ENCODE measurements around the gene SCGN. TPM values are rescaled to one million over a fixed set of nuclear protein-coding genes. Genes with fewer than 3 reads are reported as not detected.

Gene SCGN
- polyA plus RNA-seq, 1 donor (not counting 4 experiments of a cell fraction or from before 2014, with no cell fraction given), result not detected

DNA sequence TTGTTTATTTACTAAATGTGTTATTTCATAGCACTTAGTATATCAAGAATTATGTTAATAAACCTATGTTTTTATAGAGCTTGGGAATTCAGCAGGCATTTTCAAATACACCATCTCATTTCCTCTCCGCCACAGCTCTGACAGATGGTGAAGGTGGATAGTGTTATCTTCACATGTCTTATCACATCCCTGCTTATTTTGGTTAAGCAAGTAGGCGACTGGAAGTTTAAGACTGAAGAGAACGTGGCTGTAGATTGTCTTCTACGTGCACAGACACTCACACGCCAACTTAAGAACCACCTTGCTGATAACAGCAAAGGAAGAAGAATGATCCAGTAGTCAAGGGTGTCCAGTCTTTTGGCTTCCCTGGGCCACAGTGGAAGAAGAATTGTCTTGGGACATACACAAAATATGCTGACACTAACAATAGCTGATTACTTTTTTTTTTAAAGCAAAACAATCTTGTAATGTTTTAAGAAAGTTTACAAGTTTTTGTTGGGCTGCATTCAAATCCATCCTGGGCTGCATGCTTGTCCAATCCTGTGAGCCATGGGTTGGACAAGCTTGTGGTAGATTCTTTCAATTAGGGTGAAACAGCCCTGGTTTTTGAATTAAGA lies 43.3 kb upstream of the SCGN start:
- peaks cover 0 to 4% of the 10 kb centered on the region in 2 experiments for H3K36me3 ChIP-seq (ENCODE audit: control insufficient read depth in 2 of 2, extremely low read depth in 1 of 2, insufficient read depth in 2 of 2, low read length in 2 of 2)

DNA sequence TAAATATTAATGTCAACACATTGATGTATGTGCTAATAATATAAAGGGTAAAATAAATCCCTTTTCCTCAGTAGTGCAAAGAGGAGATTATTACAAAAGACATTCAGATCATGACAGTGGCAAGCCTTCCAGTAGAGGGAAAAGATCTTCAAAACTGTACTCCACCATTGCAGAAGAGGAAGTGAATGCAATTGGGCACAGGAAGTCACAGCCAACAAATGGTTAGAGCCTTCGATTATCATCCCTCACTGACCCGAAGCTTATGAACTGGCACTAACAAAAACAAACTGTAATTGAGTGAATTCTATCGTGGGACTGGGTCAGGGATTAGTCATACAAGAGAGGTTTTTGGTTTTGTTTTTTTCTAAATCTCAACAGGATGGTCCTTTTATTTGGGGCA lies 39.3 kb upstream of the SCGN start:
- Histone ChIP-seq H3K27ac (ENCODE audit: control insufficient read depth, insufficient read depth, low read length) (no peak overlapping the region), H3K4me2 (ENCODE audit: control insufficient read depth, extremely low read depth, insufficient read depth, low read depth, low read length) (no peak overlapping the region), H4K20me1 (ENCODE audit: control insufficient read depth, extremely low read depth, insufficient read depth, low read length) (no peaks in the 10 kb centered on the region), H3K36me3 (ENCODE audit: control insufficient read depth in 2 of 2, extremely low read depth in 1 of 2, insufficient read depth in 2 of 2, low read length in 2 of 2) (peaks cover 0 to 3% of the 10 kb centered on the region in 2 experiments), H2AFZ (ENCODE audit: control insufficient read depth, low read length) (no peak overlapping the region), H3K4me3 (ENCODE audit: control insufficient read depth in 2 of 3, extremely low read depth in 1 of 3, insufficient read depth in 2 of 3, low read depth in 1 of 3, low read length in 3 of 3) (no peak overlapping the region), H3K9me3 (ENCODE audit: control insufficient read depth, low read depth, low read length) (no peaks in the 10 kb centered on the region), H3K79me2 (ENCODE audit: control insufficient read depth, insufficient read depth, low read length) (no peaks in the 10 kb centered on the region), H3K9me1 (ENCODE audit: control insufficient read depth, extremely low read depth, insufficient read depth, low read length) (no peaks in the 10 kb centered on the region), H3K27me3 (ENCODE audit: control insufficient read depth, extremely low read depth, insufficient read depth, low read length) (no peaks in the 10 kb centered on the region), H3K4me1 (ENCODE audit: control insufficient read depth, extremely low read depth, insufficient read depth, low read length) (no peaks in the 10 kb centered on the region), H3K9ac (ENCODE audit: control insufficient read depth, extremely low read depth, insufficient read depth, low read length) (no peak overlapping the region)
- DNase-seq (ENCODE audit: low read depth, low spot score) (no peak), FAIRE-seq (no peak)
- dilution Hi-C loops (cut with MboI; ENCODE audit: extremely low pct_ligation_motif_present, low sequenced_read_pairs), result no loop called here
- TF ChIP-seq, protein P1, sequence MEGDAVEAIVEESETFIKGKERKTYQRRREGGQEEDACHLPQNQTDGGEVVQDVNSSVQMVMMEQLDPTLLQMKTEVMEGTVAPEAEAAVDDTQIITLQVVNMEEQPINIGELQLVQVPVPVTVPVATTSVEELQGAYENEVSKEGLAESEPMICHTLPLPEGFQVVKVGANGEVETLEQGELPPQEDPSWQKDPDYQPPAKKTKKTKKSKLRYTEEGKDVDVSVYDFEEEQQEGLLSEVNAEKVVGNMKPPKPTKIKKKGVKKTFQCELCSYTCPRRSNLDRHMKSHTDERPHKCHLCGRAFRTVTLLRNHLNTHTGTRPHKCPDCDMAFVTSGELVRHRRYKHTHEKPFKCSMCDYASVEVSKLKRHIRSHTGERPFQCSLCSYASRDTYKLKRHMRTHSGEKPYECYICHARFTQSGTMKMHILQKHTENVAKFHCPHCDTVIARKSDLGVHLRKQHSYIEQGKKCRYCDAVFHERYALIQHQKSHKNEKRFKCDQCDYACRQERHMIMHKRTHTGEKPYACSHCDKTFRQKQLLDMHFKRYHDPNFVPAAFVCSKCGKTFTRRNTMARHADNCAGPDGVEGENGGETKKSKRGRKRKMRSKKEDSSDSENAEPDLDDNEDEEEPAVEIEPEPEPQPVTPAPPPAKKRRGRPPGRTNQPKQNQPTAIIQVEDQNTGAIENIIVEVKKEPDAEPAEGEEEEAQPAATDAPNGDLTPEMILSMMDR (optimal IDR thresholded peaks at IDR 0.05 in 1 of 3, IDR thresholded peaks at IDR 0.05 in 1 of 3, conservative IDR thresholded peaks at IDR 0.05 in 1 of 3; ENCODE audit: extremely low read depth in 1 of 3, insufficient read depth in 2 of 3, low read length in 3 of 3), result no peak
- TF ChIP-seq EZH2 (IDR thresholded peaks at IDR 0.05; ENCODE audit: low read length), result no peak

More for the DNA sequence above, 43.3 kb upstream of the SCGN start:
- no peaks in the 10 kb centered on the region for H3K9me3 ChIP-seq (ENCODE audit: control insufficient read depth, low read depth, low read length)
- no peak for FAIRE-seq
- H3K4me3 ChIP-seq (ENCODE audit: control insufficient read depth in 2 of 3, extremely low read depth in 1 of 3, insufficient read depth in 2 of 3, low read depth in 1 of 3, low read length in 3 of 3), result no peak overlapping the region
- dilution Hi-C loops (cut with MboI; ENCODE audit: extremely low pct_ligation_motif_present, low sequenced_read_pairs), result no loop called here
- no peak overlapping the region for H3K4me2 ChIP-seq (ENCODE audit: control insufficient read depth, extremely low read depth, insufficient read depth, low read depth, low read length)
- H3K27me3 ChIP-seq (ENCODE audit: control insufficient read depth, extremely low read depth, insufficient read depth, low read length), result no peaks in the 10 kb centered on the region
- no peak for DNase-seq (ENCODE audit: low read depth, low spot score)
- H3K4me1 ChIP-seq (ENCODE audit: control insufficient read depth, extremely low read depth, insufficient read depth, low read length), result no peaks in the 10 kb centered on the region
- H3K9me1 ChIP-seq (ENCODE audit: control insufficient read depth, extremely low read depth, insufficient read depth, low read length), result no peaks in the 10 kb centered on the region
- H2AFZ ChIP-seq (ENCODE audit: control insufficient read depth, low read length), result no peak overlapping the region
- H3K27ac ChIP-seq (ENCODE audit: control insufficient read depth, insufficient read depth, low read length), result no peak overlapping the region
- no peak for TF ChIP-seq EZH2 (IDR thresholded peaks at IDR 0.05; ENCODE audit: low read length)
- TF ChIP-seq, protein P1 (optimal IDR thresholded peaks at IDR 0.05 in 1 of 3, IDR thresholded peaks at IDR 0.05 in 1 of 3, conservative IDR thresholded peaks at IDR 0.05 in 1 of 3; ENCODE audit: extremely low read depth in 1 of 3, insufficient read depth in 2 of 3, low read length in 3 of 3), result no peak
- H4K20me1 ChIP-seq (ENCODE audit: control insufficient read depth, extremely low read depth, insufficient read depth, low read length), result no peaks in the 10 kb centered on the region
- no peak overlapping the region for H3K9ac ChIP-seq (ENCODE audit: control insufficient read depth, extremely low read depth, insufficient read depth, low read length)
- H3K79me2 ChIP-seq (ENCODE audit: control insufficient read depth, insufficient read depth, low read length), result no peaks in the 10 kb centered on the region
